Endothelial cell of umbilical vein (primary cell): ENCODE results near the gene NFIA. TPM values are rescaled to one million over a fixed set of nuclear protein-coding genes. Genes with fewer than 3 reads are reported as not detected.
A peak's percentile ranks its signal among the peaks of the same experiment; 100 is the strongest.

Source experiments
- BruUV-seq: library from RNA; stranded (reverse); fragments of 400-500 nt; replicated peaks from 2 replicates; lab custom pipeline; 2021; lab: Mats Ljungman, UMichigan
- CTCF ChIA-PET: fragments of 300-600, 350-600 bp; sonication (Branson Sonifier 250); formaldehyde crosslinking; loops from one replicate; lab custom pipeline; 2021; ENCODE audit warnings: antibody characterized with exemption, inconsistent platforms; lab: Charles Lee
- POLR2A ChIA-PET: fragments of 300-600, 350-600 bp; sonication (Branson Sonifier 250); formaldehyde crosslinking; loops from one replicate; lab custom pipeline; 2021; ENCODE audit warnings: antibody characterized with exemption, inconsistent platforms; lab: Charles Lee
- DNase-seq: peaks from one replicate; pipeline ENCODE4 v3.0.0-alpha.2; 2011; ENCODE audit warnings: low read depth, low spot score
- FAIRE-seq: peaks from 2 replicates; lab custom pipeline; 2011; peaks lifted over from hg19 to GRCh38; lab: Jason Lieb, UNC
- H2AFZ ChIP-seq: 2 replicates; pipeline ENCODE4 v1.6.0; 2012; ENCODE audit warnings: low read depth, low read length, control low read depth, inconsistent platforms
- H3K27ac ChIP-seq: 2 replicates; pipeline ENCODE4 v1.5.1; 2011; ENCODE audit warnings: low read depth, mild to moderate bottlenecking, control low read depth, low read length, moderate library complexity; ENCODE audit not compliant: insufficient read depth
- H3K27me3 ChIP-seq, 2 experiments: 2 replicates each; pipeline versions ENCODE4 v1.6.0 to v1.6.1; 2011; ENCODE audit warnings: low read length in 2 of 2, mixed read lengths in 1 of 2; ENCODE audit not compliant: control insufficient read depth in 2 of 2, insufficient read depth in 2 of 2
- H3K36me3 ChIP-seq, 2 experiments: 2 replicates in 1 of 2; 3 replicates in 1 of 2; pipeline ENCODE4 v1.5.1; 2011; ENCODE audit warnings: low read length in 2 of 2, mild to moderate bottlenecking in 1 of 2, moderate library complexity in 1 of 2; ENCODE audit not compliant: control insufficient read depth in 2 of 2, insufficient read depth in 2 of 2; ENCODE audit errors: extremely low read depth in 1 of 2
- H3K4me1 ChIP-seq: 3 replicates; pipeline ENCODE4 v1.5.1; 2011; ENCODE audit warnings: mild to moderate bottlenecking, low read length; ENCODE audit not compliant: control insufficient read depth, insufficient read depth; ENCODE audit errors: extremely low read depth
- H3K4me2 ChIP-seq: 2 replicates; pipeline ENCODE4 v1.6.1; 2011; ENCODE audit warnings: low read length, control low read depth, mixed read lengths; ENCODE audit not compliant: insufficient read depth
- H3K4me3 ChIP-seq, 3 experiments: fragments of 200-600 bp in 1 of 3; sonication (generic), shearing (Covaris generic) in 1 of 3; replicated peaks in 1 of 3; 2 replicates each; pipeline ENCODE4 v1.5.1; 2011 to 2016; ENCODE audit warnings: control low read depth in 3 of 3, low read length in 3 of 3, mild to moderate bottlenecking in 2 of 3, inconsistent platforms in 1 of 3, low read depth in 1 of 3, moderate library complexity in 1 of 3; ENCODE audit not compliant: insufficient read depth in 1 of 3
- H3K79me2 ChIP-seq: 2 replicates; pipeline ENCODE4 v1.6.0; 2012; ENCODE audit warnings: low read length, inconsistent platforms; ENCODE audit not compliant: control insufficient read depth, insufficient read depth
- H3K9ac ChIP-seq: replicated peaks from 2 replicates; pipeline ENCODE3; 2011; ENCODE audit warnings: low read length, control low read depth; ENCODE audit not compliant: insufficient read depth; ENCODE audit errors: extremely low read depth
- H3K9me1 ChIP-seq: replicated peaks from 3 replicates; pipeline ENCODE4 v1.6.0; 2011; ENCODE audit warnings: mild to moderate bottlenecking, low read length; ENCODE audit not compliant: control insufficient read depth, insufficient read depth; ENCODE audit errors: extremely low read depth
- H3K9me3 ChIP-seq: replicated peaks from 2 replicates; pipeline ENCODE4 v1.5.1; 2012; ENCODE audit warnings: low read length, inconsistent platforms; ENCODE audit not compliant: control insufficient read depth, insufficient read depth
- H4K20me1 ChIP-seq: replicated peaks from 2 replicates; pipeline ENCODE3; 2011; ENCODE audit warnings: mild to moderate bottlenecking, low read length; ENCODE audit not compliant: control insufficient read depth, insufficient read depth; ENCODE audit errors: extremely low read depth
- CTCF ChIP-seq, 2 donors: IDR thresholded peaks; 1 replicate in 1 of 2; 2 replicates in 1 of 2; pipeline ENCODE4 v1.5.1; 2011; ENCODE audit warnings: low read length in 2 of 2, mild to moderate bottlenecking in 2 of 2, moderate library complexity in 2 of 2, control low read depth in 1 of 2, inconsistent platforms in 1 of 2, low read depth in 1 of 2; ENCODE audit not compliant: insufficient read depth in 1 of 2; ENCODE audit errors: extremely low read depth in 1 of 2
- EZH2 ChIP-seq: IDR thresholded peaks from 2 replicates; pipeline ENCODE4 v1.6.1; 2012; ENCODE audit warnings: borderline replicate concordance, low read depth, mild to moderate bottlenecking, moderate library complexity, low read length, inconsistent platforms; ENCODE audit not compliant: severe bottlenecking
- FOS ChIP-seq: IDR thresholded peaks from 2 replicates; pipeline ENCODE4 v1.6.1; 2011; ENCODE audit warnings: mild to moderate bottlenecking, low read length, moderate library complexity, borderline replicate concordance; ENCODE audit not compliant: insufficient read depth
- GATA2 ChIP-seq: IDR thresholded peaks from 2 replicates; pipeline ENCODE4 v1.7.0; 2011; ENCODE audit warnings: low read depth, mild to moderate bottlenecking, moderate library complexity, mixed read lengths, low read length; ENCODE audit not compliant: insufficient read length, insufficient read depth
- JUN ChIP-seq: IDR thresholded peaks from 2 replicates; pipeline ENCODE4 v1.6.1; 2011; ENCODE audit warnings: borderline replicate concordance, low read depth; ENCODE audit not compliant: insufficient read length, insufficient read depth
- MYC ChIP-seq: IDR thresholded peaks from one replicate; pipeline ENCODE4 v1.6.1; 2011; ENCODE audit warnings: mild to moderate bottlenecking, low read depth, low read length
- POLR2A ChIP-seq: IDR thresholded peaks from 2 replicates; pipeline ENCODE4 v1.6.1; 2012; ENCODE audit warnings: low read depth, mild to moderate bottlenecking, control low read depth, low read length
- POLR2AphosphoS5 ChIP-seq: IDR thresholded peaks from 2 replicates; pipeline ENCODE4 v1.6.1; 2012; ENCODE audit warnings: low read depth, mild to moderate bottlenecking, control low read depth, low read length, moderate library complexity; ENCODE audit not compliant: insufficient read depth
- dilution Hi-C: fragments of 300-500 bp; cut with MboI; formaldehyde crosslinking; loops from one replicate; pipeline ENCODE4 v1.15.0; 2019; ENCODE audit warnings: low sequenced_read_pairs; ENCODE audit not compliant: extremely low pct_ligation_motif_present
- intact Hi-C: fragments of 100-400 bp; cut with micrococcal nuclease; formaldehyde crosslinking; loops from one replicate; pipeline ENCODE4 v1.10.0; 2022
- polyA plus RNA-seq, 4 experiments: library from polyadenylated mRNA; depleted of rRNA in 3 of 4; stranded (reverse) in 3 of 4; unstranded in 1 of 4; fragments of >200 nt; gene quantifications; 2 replicates each; pipeline versions ENCODE4 v1.2.1 to v1.2.3, GENCODE V29; 2011 to 2012; ENCODE audit warnings: missing spikeins in 1 of 4
- total RNA-seq: library from RNA; stranded (reverse); gene quantifications from 2 replicates; pipeline ENCODE4 v1.2.3, GENCODE V29; 2021
- TF ChIP-seq, protein P1 (sequence below): IDR thresholded peaks from 2 replicates; pipeline ENCODE4 v1.6.1; 2011; ENCODE audit not compliant: insufficient read depth, insufficient read length

NFIA gene
- total and polyA plus RNA-seq, 2 donors (not counting 3 experiments of a cell fraction or from before 2014, with no cell fraction given): 25.5 to 47.0 TPM

GRCh38 chr1:61139775-61140549, 57.6 kb downstream of the NFIA start:
- peaks cover 34% of the 10 kb centered on the region for H3K4me1 ChIP-seq
- intact Hi-C loops: loop anchor here (5.0 kb wide), 1 partner anchor 312 kb away; no protein-coding TSS in a partner anchor
- no peak overlapping the region for H2AFZ ChIP-seq
- no peaks in the 10 kb centered on the region for H4K20me1 ChIP-seq
- no peaks in the 10 kb centered on the region for H3K9me3 ChIP-seq
- no peak overlapping the region for H3K4me3 ChIP-seq
- ChIA-PET POLR2A (interaction anchor here (0.6 to 0.7 kb wide), 6 partner anchors 18 to 150 kb away, joined by 3 to 9 read pairs (median 6); no protein-coding TSS in a partner anchor), CTCF (interaction anchor here (0.6 to 2.6 kb wide), 12 partner anchors 9 to 314 kb away, joined by 3 to 9 read pairs (median 4); no protein-coding TSS in a partner anchor)
- peak overlapping the region; percentile 62 for H3K4me2 ChIP-seq
- H3K9ac ChIP-seq: no peak overlapping the region
- peak overlapping the region; percentile 57 for H3K27ac ChIP-seq
- H3K36me3 ChIP-seq: no peaks in the 10 kb centered on the region
- no peaks in the 10 kb centered on the region for H3K9me1 ChIP-seq
- DNase-seq: no peak
- no TSS peak for BruUV-seq
- TF ChIP-seq, protein P1, sequence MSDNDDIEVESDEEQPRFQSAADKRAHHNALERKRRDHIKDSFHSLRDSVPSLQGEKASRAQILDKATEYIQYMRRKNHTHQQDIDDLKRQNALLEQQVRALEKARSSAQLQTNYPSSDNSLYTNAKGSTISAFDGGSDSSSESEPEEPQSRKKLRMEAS: no peak
- TF ChIP-seq POLR2AphosphoS5: no peak
- TF ChIP-seq JUN: no peak
- no peak for TF ChIP-seq CTCF (IDR thresholded peaks at IDR 0.05; ENCODE audit: extremely low read depth in 1 of 2, insufficient read depth in 1 of 2, low read depth in 1 of 2, low read length in 2 of 2)
- no peak for TF ChIP-seq MYC
- no peak for TF ChIP-seq EZH2
- TF ChIP-seq FOS: no peak
- TF ChIP-seq POLR2A: no peak
- no peak for TF ChIP-seq GATA2
- dilution Hi-C loops: no loop called here
- H3K27me3 ChIP-seq: no peaks in the 10 kb centered on the region
- peak; percentile 61 for FAIRE-seq
- H3K79me2 ChIP-seq: peaks cover 9% of the 10 kb centered on the region
